ENCODE results near the gene FOXN3.

DNA sequence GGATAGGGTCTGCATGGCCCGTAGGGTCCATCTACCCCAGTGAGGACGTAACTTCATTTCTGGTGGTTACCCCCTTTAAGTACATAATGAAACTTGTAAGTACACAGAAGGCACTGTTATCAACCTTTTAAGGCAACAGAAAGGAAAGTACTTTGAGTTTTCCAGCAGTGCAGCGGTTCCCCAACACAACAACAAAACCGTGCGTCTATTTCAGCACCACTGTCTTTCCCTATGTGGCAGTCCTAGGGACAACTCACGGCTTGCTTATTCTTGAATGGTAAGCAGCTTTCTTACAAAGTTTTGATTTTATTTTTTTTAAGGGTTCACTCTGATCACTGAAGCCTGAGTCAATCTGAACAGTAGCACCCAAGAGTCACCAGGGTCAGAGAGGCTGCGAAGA, 46.3 kb downstream of the FOXN3 start:
- TF ChIP-seq, protein P1, sequence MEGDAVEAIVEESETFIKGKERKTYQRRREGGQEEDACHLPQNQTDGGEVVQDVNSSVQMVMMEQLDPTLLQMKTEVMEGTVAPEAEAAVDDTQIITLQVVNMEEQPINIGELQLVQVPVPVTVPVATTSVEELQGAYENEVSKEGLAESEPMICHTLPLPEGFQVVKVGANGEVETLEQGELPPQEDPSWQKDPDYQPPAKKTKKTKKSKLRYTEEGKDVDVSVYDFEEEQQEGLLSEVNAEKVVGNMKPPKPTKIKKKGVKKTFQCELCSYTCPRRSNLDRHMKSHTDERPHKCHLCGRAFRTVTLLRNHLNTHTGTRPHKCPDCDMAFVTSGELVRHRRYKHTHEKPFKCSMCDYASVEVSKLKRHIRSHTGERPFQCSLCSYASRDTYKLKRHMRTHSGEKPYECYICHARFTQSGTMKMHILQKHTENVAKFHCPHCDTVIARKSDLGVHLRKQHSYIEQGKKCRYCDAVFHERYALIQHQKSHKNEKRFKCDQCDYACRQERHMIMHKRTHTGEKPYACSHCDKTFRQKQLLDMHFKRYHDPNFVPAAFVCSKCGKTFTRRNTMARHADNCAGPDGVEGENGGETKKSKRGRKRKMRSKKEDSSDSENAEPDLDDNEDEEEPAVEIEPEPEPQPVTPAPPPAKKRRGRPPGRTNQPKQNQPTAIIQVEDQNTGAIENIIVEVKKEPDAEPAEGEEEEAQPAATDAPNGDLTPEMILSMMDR (IDR thresholded peaks at IDR 0.05), result no peak
- TF ChIP-seq POLR2A (IDR thresholded peaks at IDR 0.05), result no peak
